ENCODE data around the gene RNASEH2C. TPM values are rescaled to one million over a fixed set of nuclear protein-coding genes. Genes with fewer than 3 reads are reported as not detected.
"Not testable (repeated sequence)": the region's sequence is repeated elsewhere in the genome, so short reads cannot be mapped to it uniquely, and the experiment has no call there.

The RNASEH2C gene
- total RNA-seq, 5 donors from 2014 or later (not counting 1 experiment from before 2014, with no cell fraction given) = 35.8 to 77.4 (median 70.7) TPM

DNA sequence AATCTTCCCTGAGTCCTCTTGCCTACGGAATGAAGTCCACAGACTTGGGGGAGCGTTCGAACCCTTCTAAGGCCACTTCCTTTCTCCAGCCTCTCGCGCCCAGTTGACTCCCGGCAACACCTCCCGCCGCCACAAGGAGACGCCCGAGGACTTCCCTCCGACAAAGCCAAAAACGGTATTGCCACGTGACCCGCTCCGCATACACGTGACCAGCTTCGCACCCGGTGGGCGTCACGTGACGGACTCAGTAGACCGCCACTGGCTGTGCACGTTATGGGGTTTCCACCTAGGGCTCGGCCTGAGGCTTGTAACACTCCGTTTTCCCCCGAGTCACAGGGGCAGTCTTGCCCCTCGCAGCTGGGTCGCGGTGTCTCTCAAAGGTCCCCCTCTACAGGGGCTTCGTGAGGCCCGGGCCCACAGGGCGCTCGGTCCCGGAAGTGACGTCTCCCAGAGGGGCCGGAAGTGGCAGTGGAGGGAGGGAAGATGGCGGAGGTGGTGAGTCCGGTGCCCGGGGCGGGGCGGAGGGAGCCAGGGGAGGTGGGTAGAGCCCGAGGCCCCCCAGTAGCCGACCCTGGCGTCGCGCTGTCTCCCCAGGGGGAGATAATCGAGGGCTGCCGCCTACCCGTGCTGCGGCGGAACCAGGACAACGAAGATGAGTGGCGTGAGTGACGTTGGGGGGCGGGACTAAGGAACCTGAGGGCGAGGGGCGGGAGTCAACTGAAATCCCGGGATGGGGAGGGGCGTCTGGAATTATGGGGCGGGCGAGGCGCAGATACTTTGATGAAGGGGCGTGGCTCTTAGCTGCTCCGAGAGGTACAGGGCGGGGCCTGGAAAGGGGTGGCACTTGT lies 8.6 kb downstream of the RNASEH2C start, which contains the start of gene KAT5:
Gene KAT5 (plus strand): TSS at position 468 of the 848 bp plus-strand sequence. CDS start 16 bp downstream, at position 484.
- Histone ChIP-seq H3K36me3 (ENCODE audit: control insufficient read depth in 2 of 2, extremely low read depth in 1 of 2, insufficient read depth in 1 of 2, low read length in 1 of 2) (peaks cover 18 to 40% of the 10 kb centered on the region in 2 donors), H3K27ac (ENCODE audit: low read length) (peak within 1 kb of the TSS; percentile 97), H3K27me3 (replicated peaks in 1 of 2; ENCODE audit: control insufficient read depth in 2 of 2, extremely low read depth in 1 of 2, insufficient read depth in 2 of 2, low read length in 1 of 2) (peaks cover 0 to 6% of the 10 kb centered on the region in 2 experiments), H3K4me1 (ENCODE audit: control insufficient read depth in 1 of 2, extremely low read depth in 1 of 2, insufficient read depth in 2 of 2, low read length in 2 of 2) (peaks cover 7 to 27% of the 10 kb centered on the region in 2 experiments), H3K4me3 (ENCODE audit: control insufficient read depth in 1 of 2, extremely low read depth in 1 of 2, low read length in 1 of 2) (peak within 1 kb of the TSS; percentile 87), H3K9me3 (no peaks in the 10 kb centered on the region)
- peak within 1 kb of the TSS; percentile 98 to 99 for H3K27ac Mint-ChIP-seq
- peak; percentile 96 to 99 (median 97) for DNase-seq
- peak; percentile 87 to 88 (median 88) for ATAC-seq (replicated peaks in 1 of 4)
- peaks cover 26% of the 10 kb centered on the region for H3K36me3 Mint-ChIP-seq
- no peaks in the 10 kb centered on the region for H3K27me3 Mint-ChIP-seq
- H3K4me1 Mint-ChIP-seq = peaks cover 25 to 27% (median 26%) of the 10 kb centered on the region in 3 donors
- no peaks in the 10 kb centered on the region for H3K9me3 Mint-ChIP-seq
- under 1% methylated on average over 64 of the region's 65 CpGs for WGBS (ENCODE audit: insufficient coverage)
- peak within 1 kb of the TSS; percentile 88 to 92 (median 91) for H3K4me3 Mint-ChIP-seq
- CTCF ChIA-PET = interaction anchor here (0.6 to 2.3 kb wide), 21 partner anchors 8 to 926 kb away, joined by 3 to 20 read pairs (median 5); partner anchors contain the start of genes AP5B1 (in 1 of the 2), BANF1 (in 1 of the 2), CCDC85B (in 1 of the 2) and EIF1AD (in 1 of the 2)
- POLR2A ChIA-PET = interaction anchor here in 1 of 2 donors (0.5 to 0.6 kb wide), 2 partner anchors 466 to 1630 kb away, joined by 3 read pairs; no protein-coding TSS in a partner anchor

DNA sequence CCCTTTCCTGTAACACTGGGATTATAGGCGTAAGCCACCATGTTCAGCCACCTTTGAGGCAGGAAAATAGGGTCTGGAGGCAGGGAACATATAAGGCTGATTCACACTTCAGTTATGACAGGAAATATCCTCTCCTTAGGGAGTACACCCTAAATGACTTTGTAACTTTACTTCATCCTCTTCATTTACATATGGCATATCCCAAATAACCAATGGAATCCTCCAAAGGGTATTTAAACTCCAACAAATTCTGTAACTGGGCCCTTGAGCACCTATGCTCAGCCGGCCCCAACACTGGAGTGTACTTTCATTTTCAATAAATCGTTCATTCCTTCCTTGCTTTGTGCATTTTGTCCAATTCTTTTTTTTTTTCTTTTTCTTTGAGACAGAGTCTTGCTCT lies 10.2 kb downstream of the RNASEH2C start:
- 73% methylated on average over 2 of the region's 3 CpGs for WGBS (ENCODE audit: insufficient coverage)
- Mint-ChIP-seq H3K36me3 (peaks cover 22% of the 10 kb centered on the region), H3K27me3 (no peaks in the 10 kb centered on the region), H3K4me1 (peaks cover 25 to 33% (median 29%) of the 10 kb centered on the region in 3 donors), H3K9me3 (no peaks in the 10 kb centered on the region), H3K27ac (peak overlapping the region in 1 of 2 donors; percentile 28), H3K4me3 (no peak overlapping the region)
- ChIA-PET CTCF (no interaction called here), POLR2A (no interaction called here)
- H3K36me3 ChIP-seq (ENCODE audit: control insufficient read depth in 2 of 2, extremely low read depth in 1 of 2, insufficient read depth in 1 of 2, low read length in 1 of 2) = peaks cover 9 to 28% of the 10 kb centered on the region in 2 donors
- H3K4me1 ChIP-seq (ENCODE audit: control insufficient read depth in 1 of 2, extremely low read depth in 1 of 2, insufficient read depth in 2 of 2, low read length in 2 of 2) = peaks cover 7 to 32% of the 10 kb centered on the region in 2 experiments
- no peak overlapping the region for H3K4me3 ChIP-seq (ENCODE audit: control insufficient read depth in 1 of 2, extremely low read depth in 1 of 2, low read length in 1 of 2)
- peaks cover 0 to 6% of the 10 kb centered on the region in 2 experiments for H3K27me3 ChIP-seq (replicated peaks in 1 of 2; ENCODE audit: control insufficient read depth in 2 of 2, extremely low read depth in 1 of 2, insufficient read depth in 2 of 2, low read length in 1 of 2)
- no peak overlapping the region for H3K27ac ChIP-seq (ENCODE audit: low read length)
- DNase-seq (no peak), ATAC-seq (replicated peaks in 1 of 4) (no peak)
- no peaks in the 10 kb centered on the region for H3K9me3 ChIP-seq

DNA sequence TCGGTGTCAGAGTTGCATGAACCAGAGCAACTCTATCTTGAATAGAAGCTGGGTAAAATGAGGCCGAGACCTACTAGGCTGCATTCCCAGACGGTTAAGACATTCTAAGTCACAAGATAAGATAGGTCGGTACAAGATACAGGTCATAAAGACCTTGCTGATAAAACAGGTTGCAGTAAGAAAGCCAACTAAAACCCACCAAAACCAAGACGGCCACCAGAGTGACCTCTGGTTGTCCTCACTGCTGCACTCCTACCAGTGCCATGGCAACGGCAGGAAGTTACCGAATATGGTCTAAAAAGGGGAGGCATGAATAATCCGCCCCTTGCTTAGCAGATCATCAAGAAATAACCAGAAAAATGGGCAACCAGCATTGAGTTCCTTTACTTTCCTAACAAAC lies 10.9 kb downstream of the RNASEH2C start:
- Mint-ChIP-seq H3K36me3 (peaks cover 15% of the 10 kb centered on the region), H3K27me3 (no peaks in the 10 kb centered on the region), H3K4me3 (no peak overlapping the region), H3K9me3 (no peaks in the 10 kb centered on the region), H3K27ac (no peak overlapping the region), H3K4me1 (peaks cover 20 to 26% (median 25%) of the 10 kb centered on the region in 3 donors)
- CTCF ChIA-PET = no interaction called here
- 85% methylated on average over 7 of the region's 8 CpGs for WGBS (ENCODE audit: insufficient coverage)
- H3K9me3 ChIP-seq = no peaks in the 10 kb centered on the region
- ATAC-seq (replicated peaks in 1 of 4) (no peak), DNase-seq (no peak)
- H3K4me3 ChIP-seq (ENCODE audit: control insufficient read depth in 1 of 2, extremely low read depth in 1 of 2, low read length in 1 of 2) = no peak overlapping the region
- peaks cover 7 to 20% of the 10 kb centered on the region in 2 donors for H3K36me3 ChIP-seq (ENCODE audit: control insufficient read depth in 2 of 2, extremely low read depth in 1 of 2, insufficient read depth in 1 of 2, low read length in 1 of 2)
- H3K27me3 ChIP-seq (replicated peaks in 1 of 2; ENCODE audit: control insufficient read depth in 2 of 2, extremely low read depth in 1 of 2, insufficient read depth in 2 of 2, low read length in 1 of 2) = peaks cover 0 to 6% of the 10 kb centered on the region in 2 experiments
- H3K4me1 ChIP-seq (ENCODE audit: control insufficient read depth in 1 of 2, extremely low read depth in 1 of 2, insufficient read depth in 2 of 2, low read length in 2 of 2) = peaks cover 7 to 32% of the 10 kb centered on the region in 2 experiments
- no peak overlapping the region for H3K27ac ChIP-seq (ENCODE audit: low read length)
- POLR2A ChIA-PET = no interaction called here

DNA sequence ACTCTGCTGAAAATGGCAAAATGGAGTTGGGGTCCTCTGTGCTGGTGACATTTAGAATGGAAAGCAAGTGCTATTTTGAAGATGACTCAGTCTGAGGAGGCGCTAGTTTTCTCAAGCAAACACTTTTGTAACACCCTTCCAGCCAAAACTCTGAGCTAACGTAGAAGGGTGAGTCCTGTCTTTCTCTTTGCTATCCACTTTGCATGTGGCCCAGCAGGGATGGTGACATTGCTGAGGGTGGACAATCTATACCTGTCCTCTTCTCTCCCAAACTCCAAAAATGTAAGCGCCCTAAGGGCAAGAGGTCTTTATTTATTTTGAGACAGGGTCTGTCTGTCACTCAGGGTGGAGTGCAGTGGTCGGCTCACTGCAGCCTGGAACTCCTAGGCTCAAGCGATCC lies 12.1 kb downstream of the RNASEH2C start:
- Mint-ChIP-seq H3K9me3 (no peaks in the 10 kb centered on the region), H3K36me3 (peaks cover 6% of the 10 kb centered on the region), H3K27me3 (peaks cover 0 to 4% of the 10 kb centered on the region in 2 donors), H3K4me1 (peaks cover 12 to 22% (median 18%) of the 10 kb centered on the region in 3 donors), H3K4me3 (no peak overlapping the region), H3K27ac (no peak overlapping the region)
- Histone ChIP-seq H3K4me1 (ENCODE audit: control insufficient read depth in 1 of 2, extremely low read depth in 1 of 2, insufficient read depth in 2 of 2, low read length in 2 of 2) (peaks cover 7 to 29% of the 10 kb centered on the region in 2 experiments), H3K27me3 (replicated peaks in 1 of 2; ENCODE audit: control insufficient read depth in 2 of 2, extremely low read depth in 1 of 2, insufficient read depth in 2 of 2, low read length in 1 of 2) (peaks cover 0 to 6% of the 10 kb centered on the region in 2 experiments), H3K9me3 (no peaks in the 10 kb centered on the region), H3K4me3 (ENCODE audit: control insufficient read depth in 1 of 2, extremely low read depth in 1 of 2, low read length in 1 of 2) (no peak overlapping the region), H3K27ac (ENCODE audit: low read length) (no peak overlapping the region), H3K36me3 (ENCODE audit: control insufficient read depth in 2 of 2, extremely low read depth in 1 of 2, insufficient read depth in 1 of 2, low read length in 1 of 2) (peaks cover 0 to 8% of the 10 kb centered on the region in 2 donors)
- WGBS (ENCODE audit: insufficient coverage) = no CpG with 5 or more reads among the region's 5 CpGs
- ChIA-PET CTCF (interaction anchor here in 1 of 2 donors (0.7 kb wide), 1 partner anchor 13 kb away, joined by 3 read pairs; no protein-coding TSS in a partner anchor), POLR2A (no interaction called here)
- DNase-seq (no peak), ATAC-seq (replicated peaks in 1 of 4) (no peak)

DNA sequence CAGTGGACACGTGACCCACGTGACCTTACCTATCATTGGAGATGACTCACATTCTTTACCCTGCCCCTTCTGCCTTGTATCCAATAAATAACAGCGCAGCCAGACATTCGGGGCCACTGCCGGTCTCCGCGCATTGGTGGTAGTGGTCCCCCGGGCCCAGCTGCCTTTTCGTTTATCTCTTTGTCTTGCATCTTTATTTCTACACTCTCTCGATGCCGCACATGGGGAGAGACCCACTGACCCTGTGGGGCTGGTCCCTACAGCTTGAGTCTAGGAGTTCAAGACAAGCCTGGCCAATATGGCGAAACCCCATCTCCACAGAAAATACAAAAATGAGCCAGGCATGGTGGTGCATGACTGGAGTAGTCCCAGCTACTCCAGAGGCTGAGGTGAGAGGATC lies 13.6 kb downstream of the RNASEH2C start:
- 94% methylated on average over 3 of the region's 12 CpGs for WGBS (ENCODE audit: insufficient coverage)
- CTCF ChIA-PET; H3K4me3 Mint-ChIP-seq; H3K27me3 ChIP-seq (replicated peaks in 1 of 2; ENCODE audit: control insufficient read depth in 2 of 2, extremely low read depth in 1 of 2, insufficient read depth in 2 of 2, low read length in 1 of 2); H3K9me3 ChIP-seq; POLR2A ChIA-PET; H3K36me3 ChIP-seq (ENCODE audit: control insufficient read depth in 2 of 2, extremely low read depth in 1 of 2, insufficient read depth in 1 of 2, low read length in 1 of 2); H3K4me3 ChIP-seq (ENCODE audit: control insufficient read depth in 1 of 2, extremely low read depth in 1 of 2, low read length in 1 of 2); ATAC-seq (replicated peaks in 1 of 4); DNase-seq; H3K27me3 Mint-ChIP-seq; H3K9me3 Mint-ChIP-seq; H3K27ac ChIP-seq (ENCODE audit: low read length); H3K27ac Mint-ChIP-seq; H3K36me3 Mint-ChIP-seq: not testable (repeated sequence)
- peaks cover 2 to 15% of the 10 kb centered on the region in 2 experiments for H3K4me1 ChIP-seq (ENCODE audit: control insufficient read depth in 1 of 2, extremely low read depth in 1 of 2, insufficient read depth in 2 of 2, low read length in 2 of 2)
- peaks cover 6 to 15% (median 8%) of the 10 kb centered on the region in 3 donors for H3K4me1 Mint-ChIP-seq

DNA sequence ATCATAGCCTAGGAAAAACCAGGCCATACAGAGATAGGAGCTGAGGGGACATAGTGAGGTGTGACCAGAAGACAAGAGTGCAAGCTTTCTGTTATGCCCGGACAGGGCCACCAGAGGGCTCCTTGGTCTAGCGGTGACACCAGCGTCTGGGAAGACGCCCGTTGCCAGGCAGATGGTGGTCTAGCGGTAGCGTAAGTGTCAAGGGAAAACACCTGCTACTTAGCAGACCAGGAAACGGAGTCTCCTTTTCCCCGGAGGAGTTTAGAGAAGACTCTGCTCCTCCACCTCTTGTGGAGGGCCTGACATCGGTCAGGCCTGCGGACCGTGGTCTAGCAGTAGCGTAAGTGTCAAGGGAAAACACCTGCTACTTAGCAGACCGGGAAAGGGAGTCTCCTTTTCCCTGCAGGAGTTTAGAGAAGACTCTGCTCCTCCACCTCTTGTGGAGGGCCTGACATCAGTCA lies 14.3 kb downstream of the RNASEH2C start:
- not testable (repeated sequence) for H3K27ac ChIP-seq (ENCODE audit: low read length); H3K36me3 ChIP-seq (ENCODE audit: control insufficient read depth in 2 of 2, extremely low read depth in 1 of 2, insufficient read depth in 1 of 2, low read length in 1 of 2); H3K9me3 Mint-ChIP-seq; H3K4me3 Mint-ChIP-seq; H3K27me3 Mint-ChIP-seq; H3K27me3 ChIP-seq (replicated peaks in 1 of 2; ENCODE audit: control insufficient read depth in 2 of 2, extremely low read depth in 1 of 2, insufficient read depth in 2 of 2, low read length in 1 of 2); H3K4me3 ChIP-seq (ENCODE audit: control insufficient read depth in 1 of 2, extremely low read depth in 1 of 2, low read length in 1 of 2); H3K4me1 ChIP-seq (ENCODE audit: control insufficient read depth in 1 of 2, extremely low read depth in 1 of 2, insufficient read depth in 2 of 2, low read length in 2 of 2); H3K9me3 ChIP-seq; H3K27ac Mint-ChIP-seq; H3K36me3 Mint-ChIP-seq
- ATAC-seq (replicated peaks in 1 of 4) (peak in 3 of 4 experiments; percentile 23 to 53 (median 27)), DNase-seq (peak; percentile 52 to 77 (median 68))
- POLR2A ChIA-PET = interaction anchor here in 1 of 2 donors (0.6 kb wide), 1 partner anchor 39 kb away, joined by 6 read pairs; no protein-coding TSS in a partner anchor
- WGBS (ENCODE audit: insufficient coverage) = 47% methylated on average over 5 of the region's 14 CpGs
- CTCF ChIA-PET = interaction anchor here in 1 of 2 donors (0.6 to 1.5 kb wide), 5 partner anchors 17 to 430 kb away, joined by 3 to 5 read pairs (median 4); no protein-coding TSS in a partner anchor
- peaks cover 2 to 15% (median 4%) of the 10 kb centered on the region in 3 donors for H3K4me1 Mint-ChIP-seq
